DMS153 treated with DMSO at 0.1 percent for 48 hours (cell line): ENCODE results near the gene APLP2.
"Not testable (repeated sequence)": the region's sequence is repeated elsewhere in the genome, so short reads cannot be mapped to it uniquely, and the experiment has no call there.

Experiments used
- DNase-seq: peaks from one replicate; lab custom pipeline; 2025; ENCODE audit not compliant: unreplicated experiment; lab: John Stamatoyannopoulos, UW

Gene APLP2

GRCh38 chr11:130188585-130189347 lies 119.1 kb downstream of the APLP2 start:
- no peak for DNase-seq

- DNase-seq, result no peak
Measured at GRCh38 chr11:130189492-130190210, 120.0 kb downstream of the APLP2 start.

GRCh38 chr11:130190371-130190881 lies 120.7 kb downstream of the APLP2 start:
- no peak for DNase-seq

DNA sequence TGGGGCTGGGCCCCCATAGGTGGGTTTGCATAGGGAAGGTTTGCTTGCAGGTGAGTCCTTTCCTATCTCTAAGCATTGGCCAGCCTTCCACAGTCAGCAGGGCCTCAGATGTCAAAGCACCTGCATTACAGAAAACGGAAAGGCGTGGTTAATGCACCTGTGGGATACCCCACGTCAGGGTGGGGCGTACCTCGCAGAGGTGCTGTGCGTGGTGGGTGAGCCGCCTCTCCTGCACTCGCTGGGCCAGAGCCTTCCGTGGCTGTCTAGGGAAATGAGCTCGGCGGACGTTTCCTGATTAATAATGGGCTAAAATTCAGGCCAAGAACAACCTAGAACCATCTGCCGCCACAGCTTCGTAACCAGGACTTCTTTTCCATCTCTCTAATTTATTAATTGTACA lies 122.2 kb downstream of the APLP2 start:
- no peak for DNase-seq

- DNase-seq, result no peak
Measured at GRCh38 chr11:130192845-130193267, 123.2 kb downstream of the APLP2 start.

- not testable (repeated sequence) for DNase-seq
Measured at GRCh38 chr11:130193551-130193950, 123.9 kb downstream of the APLP2 start.
